Lower leg skin (tissue), 4 donors: Measurements from ENCODE around the gene RXYLT1. TPM values are rescaled to one million over a fixed set of nuclear protein-coding genes. Genes with fewer than 3 reads are reported as not detected.

ENCODE experiments used
- DNase-seq, 2 donors: peaks; one replicate each; pipeline ENCODE4 v3.0.0-alpha.2; 2019; ENCODE audit warnings: low spot score in 2 of 2
- H3K4me3 ChIP-seq: fragments of 200-600 bp; sonication (generic); 2 replicates; pipeline ENCODE4 v1.5.1; 2017; ENCODE audit warnings: mild to moderate bottlenecking, low read depth; ENCODE audit not compliant: poor library complexity, severe bottlenecking
- POLR2A ChIP-seq, 2 donors: fragments of 450-650 bp; IDR thresholded peaks; one replicate each; pipeline ENCODE4 v1.6.1; 2016 to 2017; ENCODE audit warnings: antibody characterized with exemption in 2 of 2, mild to moderate bottlenecking in 1 of 2, moderate library complexity in 1 of 2
- WGBS, 2 donors: methylation state at CpG; one replicate each; pipeline ENCODE4 v1.1.5; 2018; 5-methylcytosine and 5-hydroxymethylcytosine counted together
- intact Hi-C: fragments of 100-400 bp; cut with DNase I; formaldehyde crosslinking; loops from one replicate; pipeline ENCODE4 v1.15.0; 2023; ENCODE audit warnings: low total_unique reads
- total RNA-seq, 4 donors: library from RNA; depleted of rRNA; stranded (reverse); fragments of >200 nt; gene quantifications; one replicate each; pipeline ENCODE4 v1.1.0, GENCODE V29; 2016
- TF ChIP-seq, protein P1 (sequence below), 3 donors: fragments of 450-650 bp; IDR thresholded peaks; one replicate each; pipeline ENCODE4 v1.5.1; 2016; ENCODE audit warnings: antibody characterized with exemption in 3 of 3, mild to moderate bottlenecking in 3 of 3, moderate library complexity in 2 of 3

The RXYLT1 gene
- total RNA-seq, 4 donors from 2014 or later, result 10.1 to 16.4 (median 14.7) TPM

DNA sequence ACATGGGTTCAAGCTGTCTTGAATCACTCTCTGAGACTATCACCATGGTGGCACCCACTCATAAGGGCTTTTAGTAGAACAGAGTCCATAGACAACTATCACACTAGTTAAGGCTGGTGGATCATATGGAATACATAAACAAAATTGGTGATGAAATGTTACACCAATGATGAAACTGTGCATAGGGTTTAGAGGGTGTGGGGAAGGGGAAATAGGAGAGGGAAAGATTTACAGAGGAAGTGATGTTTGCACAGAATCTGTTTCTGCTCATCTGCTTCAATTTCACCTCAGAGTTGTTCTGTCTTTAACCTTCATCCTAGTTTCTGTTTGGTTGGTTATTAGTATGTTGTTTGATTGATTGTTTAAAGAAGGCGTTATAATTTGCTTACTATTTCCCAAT is 2.4 kb upstream of the RXYLT1 start:
- DNase-seq, result no peak
- intact Hi-C loops, result no loop called here
- WGBS, 2 donors, result 82 to 87% methylated on average over 1 of the region's 1 CpG
- TF ChIP-seq POLR2A (IDR thresholded peaks at IDR 0.05), result no peak
- TF ChIP-seq, protein P1, sequence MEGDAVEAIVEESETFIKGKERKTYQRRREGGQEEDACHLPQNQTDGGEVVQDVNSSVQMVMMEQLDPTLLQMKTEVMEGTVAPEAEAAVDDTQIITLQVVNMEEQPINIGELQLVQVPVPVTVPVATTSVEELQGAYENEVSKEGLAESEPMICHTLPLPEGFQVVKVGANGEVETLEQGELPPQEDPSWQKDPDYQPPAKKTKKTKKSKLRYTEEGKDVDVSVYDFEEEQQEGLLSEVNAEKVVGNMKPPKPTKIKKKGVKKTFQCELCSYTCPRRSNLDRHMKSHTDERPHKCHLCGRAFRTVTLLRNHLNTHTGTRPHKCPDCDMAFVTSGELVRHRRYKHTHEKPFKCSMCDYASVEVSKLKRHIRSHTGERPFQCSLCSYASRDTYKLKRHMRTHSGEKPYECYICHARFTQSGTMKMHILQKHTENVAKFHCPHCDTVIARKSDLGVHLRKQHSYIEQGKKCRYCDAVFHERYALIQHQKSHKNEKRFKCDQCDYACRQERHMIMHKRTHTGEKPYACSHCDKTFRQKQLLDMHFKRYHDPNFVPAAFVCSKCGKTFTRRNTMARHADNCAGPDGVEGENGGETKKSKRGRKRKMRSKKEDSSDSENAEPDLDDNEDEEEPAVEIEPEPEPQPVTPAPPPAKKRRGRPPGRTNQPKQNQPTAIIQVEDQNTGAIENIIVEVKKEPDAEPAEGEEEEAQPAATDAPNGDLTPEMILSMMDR (IDR thresholded peaks at IDR 0.05), result no peak
- no peak overlapping the region for H3K4me3 ChIP-seq

DNA sequence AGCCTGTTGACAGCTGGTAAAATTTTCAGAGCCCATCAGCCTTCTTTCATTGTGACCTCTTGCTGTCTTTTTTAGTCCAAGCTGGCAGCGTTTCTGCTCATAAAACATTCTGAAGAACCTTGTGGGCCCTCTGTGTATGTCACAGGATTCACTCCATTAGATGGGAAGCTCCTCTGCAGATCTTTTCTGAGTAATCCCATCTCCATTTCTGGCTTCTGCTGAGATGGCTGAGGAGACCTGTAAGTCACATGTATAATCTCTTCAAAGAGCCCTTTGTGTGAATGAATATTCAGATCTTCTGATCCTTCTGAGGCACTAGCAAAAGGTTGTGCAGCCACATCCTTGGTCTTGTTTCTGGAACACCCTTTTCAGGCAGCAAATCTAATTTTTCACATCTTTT is 2.8 kb downstream of the RXYLT1 start:
- intact Hi-C loops, result no loop called here

DNA sequence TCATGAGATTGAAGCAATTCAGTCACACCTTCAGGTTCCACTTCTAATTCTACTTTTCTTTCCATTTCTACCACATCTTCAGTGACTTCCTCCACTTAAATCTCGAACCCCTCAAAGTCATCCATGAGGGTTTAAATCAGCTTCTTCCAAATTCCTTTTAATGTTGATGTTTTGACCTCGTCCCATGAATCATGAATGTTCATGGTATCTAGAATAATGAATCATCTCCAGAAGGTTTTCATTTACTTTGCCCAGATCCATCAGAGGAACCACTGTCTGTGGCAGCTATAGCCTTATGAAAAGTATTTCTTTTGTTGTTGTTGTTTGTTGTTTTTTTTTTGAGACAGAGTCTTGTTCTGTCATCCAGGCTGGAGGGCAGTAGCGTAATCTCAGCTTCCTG is 7.6 kb downstream of the RXYLT1 start:
- 97 to 98% methylated on average over 3 of the region's 3 CpGs for WGBS, 2 donors
- no peak for DNase-seq
- intact Hi-C loops, result no loop called here
- H3K4me3 ChIP-seq, result no peak overlapping the region
- no peak for TF ChIP-seq POLR2A (IDR thresholded peaks at IDR 0.05)
- TF ChIP-seq, protein P1 (IDR thresholded peaks at IDR 0.05), result no peak

More for the DNA sequence above, 2.8 kb downstream of the RXYLT1 start:
- WGBS, 2 donors, result 88 to 100% methylated on average over 1 of the region's 1 CpG
- TF ChIP-seq POLR2A (IDR thresholded peaks at IDR 0.05), result no peak
- TF ChIP-seq, protein P1 (IDR thresholded peaks at IDR 0.05), result no peak
- DNase-seq, result no peak
- H3K4me3 ChIP-seq, result no peak overlapping the region

DNA sequence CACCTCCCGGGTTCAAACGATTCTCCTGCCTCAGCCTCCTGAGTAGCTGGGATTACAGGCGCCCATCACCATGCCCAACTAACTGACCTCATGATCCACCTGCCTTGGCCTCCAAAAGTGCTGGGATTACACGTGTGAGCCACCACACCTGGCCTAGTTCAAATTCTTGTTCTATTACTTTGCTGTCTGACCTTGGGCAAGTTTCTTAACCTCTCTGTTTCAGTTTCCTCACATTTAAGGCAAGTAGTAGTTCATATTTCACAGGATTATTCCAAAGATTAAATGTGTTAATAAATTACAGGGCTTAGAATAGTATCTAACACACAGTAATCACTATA is 10.9 kb downstream of the RXYLT1 start:
- WGBS, 2 donors, result 90 to 97% methylated on average over 4 of the region's 4 CpGs
- TF ChIP-seq, protein P1 (IDR thresholded peaks at IDR 0.05), result no peak
- TF ChIP-seq POLR2A (IDR thresholded peaks at IDR 0.05), result no peak
- H3K4me3 ChIP-seq, result no peak overlapping the region
- no peak for DNase-seq
- intact Hi-C loops, result no loop called here

DNA sequence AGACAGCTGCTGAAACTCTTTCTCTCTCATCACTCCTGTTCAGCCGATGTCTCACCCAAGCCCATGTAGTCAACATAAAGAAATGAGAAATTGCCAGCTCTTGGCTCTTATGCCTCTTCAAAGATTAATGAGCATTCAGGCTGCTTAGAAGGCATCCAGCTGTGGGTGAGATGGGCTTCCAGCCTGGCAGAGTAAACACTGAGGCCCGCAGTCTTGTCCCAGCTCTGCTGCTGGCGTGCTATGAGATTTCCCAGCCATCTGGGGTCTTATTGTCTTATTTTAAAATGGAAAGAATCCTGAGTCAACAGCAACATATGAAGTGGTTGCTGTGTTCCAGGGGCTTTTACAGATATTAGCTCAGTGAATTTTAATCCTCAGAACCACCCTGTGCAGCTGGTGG is 12.6 kb downstream of the RXYLT1 start:
- no peak for DNase-seq
- WGBS, 2 donors, result 89 to 100% methylated on average over 3 of the region's 3 CpGs
- intact Hi-C loops, result no loop called here

More for the DNA sequence above, 12.6 kb downstream of the RXYLT1 start:
- TF ChIP-seq, protein P1 (IDR thresholded peaks at IDR 0.05), result no peak
- TF ChIP-seq POLR2A (IDR thresholded peaks at IDR 0.05), result no peak
- H3K4me3 ChIP-seq, result no peak overlapping the region
